Ramos (cell line): Measurements from ENCODE around the gene PDC.
"Not testable (repeated sequence)": the region's sequence is repeated elsewhere in the genome, so short reads cannot be mapped to it uniquely, and the experiment has no call there.

Source experiments
- in situ Hi-C: fragments of 300-500 bp; cut with MboI; formaldehyde crosslinking; loops from one replicate; pipeline ENCODE4 v1.14.3; 2022; ENCODE audit warnings: low sequenced_read_pairs; ENCODE audit not compliant: unreplicated experiment

The PDC gene

DNA sequence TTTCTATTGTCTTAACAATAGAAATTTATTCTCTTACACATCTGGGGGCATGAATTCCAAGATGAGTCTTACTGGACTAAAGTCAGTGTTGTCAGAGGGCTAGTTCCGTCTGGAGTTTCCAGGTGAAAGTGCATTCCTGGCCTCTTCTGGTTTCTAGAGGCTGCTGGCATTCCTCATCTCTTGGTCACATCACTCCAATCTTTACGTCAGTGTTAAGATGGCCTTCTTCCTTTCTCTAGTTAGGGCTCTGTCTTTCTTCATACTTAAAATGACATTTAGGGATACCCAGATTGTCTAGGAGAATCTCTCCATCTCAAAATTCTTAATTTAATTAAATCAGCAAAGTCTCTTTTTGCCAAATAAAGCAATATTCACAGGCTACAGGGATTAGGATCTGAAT, 13.3 kb upstream of the PDC start:
- in situ Hi-C loops, result no loop called here

DNA sequence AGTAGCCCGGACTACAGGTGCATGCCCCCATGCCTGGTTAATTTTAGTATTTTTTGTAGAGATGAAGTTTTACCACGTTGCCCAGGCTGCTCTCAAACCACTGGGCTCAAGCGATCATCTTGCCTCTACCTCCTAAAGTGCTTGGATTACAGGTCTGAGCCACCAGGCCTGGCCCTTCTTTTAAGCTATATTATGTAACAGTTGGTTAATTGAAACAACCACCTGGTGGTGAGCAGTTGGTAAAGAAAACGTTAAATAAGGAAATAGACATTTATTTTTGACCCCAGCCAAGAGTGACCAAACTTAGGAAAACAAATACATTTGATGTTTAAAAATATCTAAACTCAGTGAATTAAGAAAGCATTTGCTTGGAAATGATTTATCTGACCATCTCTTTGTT, 12.1 kb upstream of the PDC start:
- in situ Hi-C loops, result no loop called here

DNA sequence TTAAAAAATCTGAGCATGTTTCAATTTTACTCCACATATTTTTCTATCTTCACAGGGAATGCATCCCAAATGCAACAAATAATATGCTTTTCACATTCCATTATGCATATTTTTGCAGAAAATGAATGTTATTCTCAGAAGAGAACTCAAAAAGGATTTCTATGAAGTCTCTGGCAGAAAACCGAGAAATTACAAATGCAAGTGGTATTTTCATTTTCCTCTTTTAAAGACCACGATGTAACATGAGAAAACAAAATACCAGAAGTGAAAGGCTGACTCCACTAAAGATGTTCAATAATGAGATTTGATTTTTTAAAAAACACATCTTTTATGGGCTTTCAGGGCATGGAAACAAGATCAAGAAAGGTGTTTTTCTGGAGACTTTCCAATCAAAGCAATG, 5.0 kb upstream of the PDC start:
- in situ Hi-C loops, result no loop called here

DNA sequence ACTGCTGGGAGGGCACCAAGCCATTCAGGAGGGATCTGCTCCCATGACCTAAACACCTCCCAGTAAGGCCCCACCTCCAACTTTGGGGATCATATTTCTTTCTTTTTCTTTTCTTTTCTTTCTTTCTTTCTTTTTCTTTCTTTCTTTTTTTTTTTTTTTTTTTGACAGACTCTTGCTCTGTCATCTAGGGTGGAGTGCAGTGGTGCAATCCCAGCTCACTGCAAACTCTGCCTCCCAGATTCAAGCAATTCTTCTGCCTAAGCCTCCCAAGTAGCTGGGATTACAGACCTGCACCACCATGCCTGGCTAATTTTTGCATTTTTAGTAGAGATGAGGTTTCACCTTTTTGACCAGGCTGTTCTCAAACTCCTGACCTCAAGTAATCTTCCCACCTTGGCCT, 4.6 kb upstream of the PDC start:
- in situ Hi-C loops, result not testable (repeated sequence)

DNA sequence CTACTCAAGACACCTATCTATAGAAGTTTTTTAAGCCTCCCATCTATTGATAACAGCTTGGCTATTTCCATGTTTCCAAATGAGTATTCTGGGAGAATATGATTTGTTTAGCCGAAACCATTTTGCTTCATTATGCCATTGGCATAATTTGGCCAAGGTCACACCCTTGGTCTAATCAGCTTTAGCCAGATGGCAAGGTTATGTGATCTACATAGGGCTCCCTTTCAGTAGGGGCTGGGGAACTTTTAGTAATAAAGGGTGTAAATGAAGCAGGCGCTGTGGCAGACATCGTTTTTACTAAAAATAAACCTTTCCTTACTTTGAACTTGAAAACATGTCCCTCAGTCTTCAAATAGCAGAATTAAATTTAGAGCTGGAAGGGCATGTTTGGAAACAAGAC, 3.0 kb upstream of the PDC start:
- in situ Hi-C loops, result no loop called here

DNA sequence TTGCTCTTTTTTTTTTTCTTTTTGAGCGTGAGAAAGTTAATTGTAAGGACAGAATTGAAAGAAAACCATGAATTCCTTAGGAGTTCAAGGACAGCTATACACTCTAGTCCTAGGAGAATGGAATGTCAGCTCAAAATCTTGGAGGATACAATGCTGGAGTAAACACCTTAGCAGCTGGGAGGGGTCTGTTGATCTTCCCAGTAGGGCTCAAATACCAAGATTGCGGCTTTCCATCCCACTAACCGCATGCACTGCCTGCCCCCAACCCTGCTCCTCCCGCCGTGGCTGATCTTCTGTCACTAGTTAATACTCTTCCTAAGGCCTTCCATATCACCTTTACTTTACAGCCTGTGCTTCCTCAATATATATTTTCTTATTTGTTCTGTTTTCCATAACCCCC, 2.6 kb upstream of the PDC start:
- in situ Hi-C loops, result no loop called here

DNA sequence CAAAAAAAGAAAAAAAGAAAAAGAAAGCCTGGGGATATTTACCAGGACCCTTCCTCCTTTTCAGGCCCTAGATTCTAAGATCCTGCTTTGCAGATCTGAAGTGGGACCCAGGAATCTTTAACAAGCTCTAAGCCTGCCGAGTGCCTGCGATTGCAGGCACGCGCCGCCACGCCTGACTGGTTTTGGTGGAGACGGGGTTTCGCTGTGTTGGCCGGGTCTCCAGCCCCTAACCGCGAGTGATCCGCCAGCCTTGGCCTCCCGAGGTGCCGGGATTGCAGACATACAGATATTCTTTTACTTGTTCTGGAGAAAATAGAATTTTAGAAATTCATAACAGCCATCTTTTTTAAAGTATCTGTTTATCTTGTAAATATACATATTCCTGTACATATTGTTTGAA, 1.8 kb downstream of the PDC start:
- in situ Hi-C loops, result not testable (repeated sequence)

DNA sequence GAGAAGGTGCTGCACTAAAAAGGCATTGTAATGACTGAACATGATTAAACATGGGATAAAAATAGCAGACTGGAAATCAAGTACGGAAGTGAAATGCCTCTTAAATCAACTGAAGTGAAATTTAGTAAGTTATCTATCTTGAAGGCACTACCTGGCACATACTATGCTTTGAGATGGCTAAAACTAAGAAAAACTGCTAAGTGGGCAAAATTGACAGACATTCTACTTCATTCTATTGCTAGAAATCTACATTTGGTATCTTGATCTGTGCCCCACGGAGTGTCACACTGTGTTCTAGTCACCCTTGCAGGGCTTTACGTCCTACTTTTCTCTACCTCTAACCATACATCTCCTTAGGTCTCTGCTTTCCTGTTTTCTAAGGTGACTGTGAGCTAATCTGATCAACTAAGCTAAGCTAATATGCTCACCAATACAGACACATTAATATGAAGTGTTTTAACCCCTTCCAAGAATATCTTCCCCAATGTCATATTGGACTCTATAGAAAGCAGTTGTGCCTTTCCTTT, 4.1 kb downstream of the PDC start:
- in situ Hi-C loops, result no loop called here

DNA sequence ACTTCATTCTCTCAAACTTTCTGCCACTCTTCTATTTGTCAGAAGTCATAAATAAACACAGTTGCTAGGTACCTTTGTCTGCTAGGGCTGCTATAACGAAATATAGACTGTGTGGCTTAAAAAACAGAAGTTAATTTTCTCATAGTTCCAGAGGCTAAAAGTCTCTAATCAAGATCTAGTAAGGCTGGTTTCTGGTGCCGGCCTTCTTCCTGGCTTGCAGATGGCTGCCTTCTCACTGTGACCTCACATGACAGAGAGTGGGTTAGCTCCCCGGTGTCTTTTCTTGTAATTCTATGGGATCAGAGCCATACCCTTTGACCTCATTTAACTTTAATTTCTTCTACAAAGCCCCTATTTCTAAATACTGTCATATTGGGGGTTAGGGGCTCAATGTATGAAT, 5.9 kb downstream of the PDC start:
- in situ Hi-C loops, result no loop called here

DNA sequence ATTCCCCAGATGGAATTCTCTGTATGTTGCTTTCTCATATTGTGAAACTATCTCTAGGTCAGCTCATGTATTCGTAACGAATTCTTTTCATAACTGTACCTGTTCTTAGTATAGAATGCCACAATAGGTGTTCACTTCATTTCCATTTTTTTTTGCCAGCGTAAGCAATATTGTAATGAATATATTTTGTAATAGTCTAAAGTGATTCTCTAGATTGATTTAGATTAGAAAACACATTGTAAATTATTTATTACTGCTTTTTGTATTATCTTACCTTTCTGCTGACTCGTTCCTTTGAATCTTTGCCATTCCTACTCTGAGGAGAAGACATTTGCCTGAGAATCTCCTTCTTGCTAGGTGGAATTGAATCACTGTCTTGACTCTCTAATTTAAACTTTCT, 14.8 kb downstream of the PDC start:
- in situ Hi-C loops, result no loop called here

DNA sequence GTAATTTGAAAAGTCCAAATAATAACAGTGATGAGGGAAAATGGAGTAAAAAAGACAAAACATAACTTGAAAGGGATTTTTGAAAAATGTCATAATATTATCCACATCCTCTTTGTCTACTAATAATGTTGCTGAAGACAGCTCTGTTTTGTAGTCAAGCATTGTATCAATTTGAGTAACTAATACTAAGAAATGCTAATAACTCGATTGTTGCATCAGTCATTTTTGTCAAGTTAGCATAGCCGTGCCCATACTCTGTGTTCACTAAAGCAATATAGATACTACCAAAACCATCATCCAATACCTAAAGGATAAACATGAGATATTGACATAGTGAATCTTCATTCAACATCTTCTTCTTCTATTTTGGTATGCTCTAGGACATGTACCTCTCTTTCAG, 17.3 kb downstream of the PDC start:
- in situ Hi-C loops, result no loop called here

DNA sequence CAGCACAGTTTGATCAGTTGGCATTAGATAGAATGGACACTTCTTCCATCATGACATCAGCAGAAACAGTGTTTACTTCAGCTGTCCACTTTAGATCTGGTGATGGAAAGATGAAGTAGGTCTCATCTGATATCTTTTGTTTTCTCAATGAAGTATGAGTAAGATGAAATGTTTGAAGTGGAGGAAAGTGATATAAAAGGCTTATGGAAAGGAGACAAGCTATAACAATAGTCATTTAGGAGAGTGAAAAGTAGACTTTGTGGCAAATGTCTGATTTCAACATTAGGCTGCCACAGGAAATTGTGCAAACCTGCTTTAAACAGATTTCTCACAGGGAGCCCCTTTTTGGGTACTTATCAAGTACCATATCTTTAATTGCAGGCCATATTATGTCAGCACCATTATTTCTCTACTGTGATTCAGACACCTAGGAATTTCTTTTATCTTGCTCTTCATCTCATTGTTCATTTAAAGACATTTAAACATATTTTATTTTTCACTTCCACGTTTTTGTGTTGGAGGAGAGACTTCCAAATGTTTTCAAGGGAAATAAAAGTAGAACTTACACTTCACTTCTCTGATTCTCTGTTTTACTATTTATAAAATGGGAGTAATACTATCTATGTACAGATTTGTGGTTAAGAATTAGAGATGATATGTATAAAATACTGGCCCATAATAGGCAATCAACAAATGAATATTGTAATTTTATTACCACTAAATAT, 18.1 kb downstream of the PDC start:
- in situ Hi-C loops, result no loop called here

DNA sequence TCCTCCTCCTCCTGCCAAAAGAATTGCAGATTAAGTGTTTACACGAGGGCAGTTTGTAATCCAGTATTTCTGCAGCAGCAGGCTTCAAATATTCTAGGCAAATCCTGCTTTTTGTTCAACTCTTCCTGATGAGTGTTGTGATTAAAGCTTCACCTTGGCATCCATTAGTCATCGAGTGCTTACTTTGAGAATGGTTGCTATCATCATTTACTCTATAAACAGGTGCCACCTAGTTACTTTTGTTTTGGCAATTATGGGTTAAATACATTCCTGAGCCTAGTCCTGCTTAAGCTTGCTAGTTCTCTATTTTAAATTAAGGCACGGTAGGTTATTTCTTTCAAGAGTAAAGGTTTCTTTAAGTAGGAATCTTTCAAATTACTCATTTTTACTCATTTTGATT, 20.3 kb downstream of the PDC start:
- in situ Hi-C loops, result no loop called here

DNA sequence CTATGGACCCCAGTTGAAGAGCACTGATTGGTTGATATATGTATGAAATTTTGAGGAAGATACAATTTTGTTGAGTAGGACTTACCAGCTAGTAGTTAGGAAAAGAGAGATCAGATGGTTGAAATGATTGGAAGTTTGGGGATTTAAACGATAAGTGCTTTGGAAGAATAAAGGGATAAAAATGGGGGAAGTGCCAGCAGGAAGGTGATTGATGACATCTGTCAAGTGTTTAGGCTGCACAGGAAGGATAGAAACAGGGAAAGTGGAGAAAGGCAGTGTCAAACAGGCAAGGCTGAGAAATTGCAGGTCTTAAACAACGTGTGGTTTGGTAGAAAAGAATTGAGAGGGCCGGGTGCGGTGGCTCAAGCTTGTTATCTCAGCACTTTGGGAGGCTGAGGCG, 22.3 kb downstream of the PDC start:
- in situ Hi-C loops, result no loop called here

DNA sequence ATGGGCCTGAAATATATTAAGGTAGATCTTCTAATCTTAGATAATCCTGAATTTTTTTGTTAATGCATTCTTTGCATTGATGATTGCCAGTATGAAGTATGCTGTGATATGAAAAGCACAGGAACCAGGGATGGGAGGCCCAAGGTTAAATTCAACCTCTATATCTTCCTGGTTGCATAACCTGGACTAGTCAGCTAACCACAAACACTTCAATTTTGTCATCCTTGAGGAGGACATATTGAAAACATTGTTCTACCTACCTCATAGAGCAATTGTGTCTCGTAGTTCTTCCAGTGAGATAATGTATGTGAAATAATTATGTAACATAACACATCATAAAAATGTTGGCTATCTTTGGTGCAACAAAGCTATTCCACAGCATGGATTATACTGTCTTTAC, 25.6 kb downstream of the PDC start:
- in situ Hi-C loops, result no loop called here

DNA sequence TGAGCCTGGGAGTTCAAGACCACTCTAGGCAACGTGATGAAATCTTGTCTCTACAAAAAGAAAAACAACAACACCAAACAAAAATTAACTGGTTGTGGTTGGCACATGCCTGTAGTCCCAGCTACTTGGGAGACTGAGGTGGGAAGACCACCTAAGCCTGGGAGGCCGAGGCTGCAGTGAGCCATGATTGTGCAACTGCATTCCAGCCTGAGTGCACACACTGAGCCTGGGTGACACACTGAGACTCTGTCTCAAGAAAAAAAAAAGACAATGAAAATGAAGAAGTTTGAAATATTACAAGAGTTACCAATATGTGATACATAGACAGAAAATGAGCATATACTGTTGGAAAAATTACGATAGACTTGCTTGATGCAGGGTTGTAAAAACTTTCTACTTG, 31.9 kb downstream of the PDC start:
- in situ Hi-C loops, result no loop called here

DNA sequence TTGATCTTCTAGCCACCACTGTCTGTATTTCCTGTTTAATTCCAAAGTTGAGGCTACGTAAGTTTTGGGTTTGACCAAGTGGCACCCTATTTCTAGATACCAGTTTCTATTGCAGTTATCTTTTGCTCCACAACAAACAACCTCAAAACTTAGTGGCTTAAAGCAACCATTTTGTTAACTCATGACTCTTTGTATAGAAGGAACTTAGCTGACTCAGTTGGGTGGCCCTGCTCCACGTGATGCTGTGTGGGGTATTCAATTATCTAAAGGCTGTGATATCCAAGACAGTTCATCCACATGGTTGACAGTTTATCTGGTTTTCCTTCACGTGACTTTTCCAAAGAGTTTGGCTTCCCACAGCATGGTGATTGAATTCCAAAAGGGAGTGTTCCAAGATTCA, 34.8 kb downstream of the PDC start:
- in situ Hi-C loops, result no loop called here

DNA sequence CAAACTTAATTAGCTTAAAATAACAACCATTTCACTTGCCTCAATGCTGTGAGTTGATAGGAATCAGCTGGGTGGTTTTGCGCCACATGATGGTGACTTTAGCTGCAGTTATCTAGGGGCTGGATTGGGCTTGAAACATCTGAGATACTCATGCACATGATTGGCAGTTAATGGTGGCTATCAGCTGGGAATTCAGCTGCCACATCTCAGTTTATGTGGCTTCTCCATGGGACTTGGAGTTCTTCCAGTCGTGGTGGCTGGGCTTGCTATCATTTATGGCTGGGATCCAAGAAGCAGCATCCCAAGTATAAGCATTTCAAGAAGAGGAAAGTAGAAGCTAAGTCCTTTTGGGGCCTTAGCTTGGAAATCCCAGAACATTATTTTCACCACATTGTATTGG, 36.4 kb downstream of the PDC start:
- in situ Hi-C loops, result no loop called here

DNA sequence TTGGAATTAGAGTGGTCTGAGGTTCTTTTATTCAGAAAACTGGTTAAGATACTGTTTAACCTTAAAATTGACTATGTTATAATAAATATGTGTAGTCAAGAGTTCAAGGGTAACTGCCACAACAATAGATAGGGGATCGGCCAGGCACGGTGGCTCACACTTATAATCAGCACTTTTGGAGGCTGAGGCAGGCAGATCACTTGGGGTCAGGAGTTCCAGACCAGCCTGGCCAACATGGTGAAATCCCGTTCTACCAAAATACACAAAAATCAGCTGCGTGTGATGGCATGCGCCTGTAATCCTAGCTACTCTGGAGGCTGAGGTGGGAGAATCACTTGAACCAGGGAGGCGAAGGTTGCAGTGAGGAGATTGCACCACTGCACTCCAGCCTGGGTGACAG, 39.5 kb downstream of the PDC start:
- in situ Hi-C loops, result no loop called here

DNA sequence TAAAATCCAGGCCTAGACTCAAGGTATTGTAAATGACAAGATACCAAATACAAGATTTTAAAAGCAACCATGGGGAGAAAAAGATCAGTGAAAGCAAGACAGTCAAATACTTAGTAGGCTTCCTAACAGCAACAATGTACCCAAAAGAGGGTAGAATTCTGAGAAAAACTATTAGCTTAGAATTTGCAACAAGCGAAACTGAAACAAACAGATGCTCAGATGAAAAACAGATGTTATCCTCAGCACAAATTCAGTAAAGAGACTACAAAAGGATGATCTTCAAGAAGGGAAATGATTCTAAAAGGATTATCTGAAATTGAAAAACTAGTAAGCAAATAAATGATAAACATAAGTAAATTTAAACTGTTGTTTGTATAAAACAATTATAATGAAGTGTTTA, 40.0 kb downstream of the PDC start:
- in situ Hi-C loops, result no loop called here

DNA sequence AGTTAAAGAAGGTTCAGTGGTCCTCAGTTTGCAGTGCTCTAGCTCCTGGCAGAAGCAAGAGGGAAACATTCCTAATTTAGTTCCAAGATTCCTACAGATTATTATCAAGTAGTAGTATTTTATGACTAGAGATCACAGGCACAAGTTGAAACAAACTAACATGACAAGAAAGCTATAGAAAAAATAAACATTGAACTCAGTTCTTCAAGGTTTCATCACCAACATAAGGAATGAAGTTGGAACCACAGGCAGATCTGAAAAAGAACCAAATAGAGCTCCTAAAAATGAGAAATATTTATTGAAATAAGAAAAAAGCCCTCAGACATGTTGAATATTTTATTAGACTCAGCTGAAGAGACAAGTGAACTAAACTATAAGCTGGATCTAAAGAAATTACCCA, 40.6 kb downstream of the PDC start:
- in situ Hi-C loops, result no loop called here

DNA sequence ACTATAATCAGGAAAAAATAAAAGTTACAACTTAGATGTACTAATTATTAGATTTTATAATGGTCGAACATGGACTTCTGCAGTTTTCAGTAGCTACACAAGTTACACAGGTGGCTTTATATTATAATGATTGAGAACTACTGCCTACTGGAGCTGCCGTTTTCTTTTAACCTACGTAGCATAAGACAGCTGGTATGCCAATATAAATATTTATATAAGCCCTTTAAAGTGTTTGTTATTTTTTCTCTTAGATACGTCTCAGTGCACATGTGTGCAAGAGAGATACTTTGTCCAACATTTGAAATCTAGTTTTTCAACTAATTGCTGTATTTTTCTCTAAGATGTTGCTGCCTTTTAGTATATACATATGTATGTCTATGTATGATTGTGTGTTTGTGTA, 42.4 kb downstream of the PDC start:
- in situ Hi-C loops, result no loop called here

DNA sequence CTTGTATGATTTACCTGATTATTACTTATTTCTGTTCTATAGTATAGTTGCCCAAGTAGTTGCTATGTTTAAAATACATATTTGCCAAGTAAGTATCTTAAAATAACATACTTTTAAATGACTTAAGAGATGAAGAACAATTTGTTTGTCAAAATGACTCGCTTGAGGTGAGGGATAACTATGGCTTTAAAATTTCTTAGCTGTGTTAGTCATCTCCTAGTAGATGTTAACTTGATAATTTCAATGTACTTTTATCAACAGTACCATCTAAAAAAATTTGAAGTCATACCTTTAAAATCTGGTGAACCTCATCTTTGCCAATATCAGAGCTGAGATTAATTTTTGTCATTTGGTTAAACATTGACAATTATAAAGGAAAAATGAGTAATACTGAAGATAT, 47.6 kb downstream of the PDC start:
- in situ Hi-C loops, result no loop called here
